GM10266 (cell line): Measurements from ENCODE around the gene IMMP2L.

Experiments
- DNase-seq: peaks from one replicate; pipeline ENCODE4 v3.0.0; 2012; ENCODE audit errors: extremely low spot score
- CTCF ChIP-seq: IDR thresholded peaks from 2 replicates; pipeline ENCODE4 v1.5.1; 2012; ENCODE audit warnings: mild to moderate bottlenecking, low read depth; ENCODE audit not compliant: control insufficient read depth, insufficient read depth; ENCODE audit errors: missing control alignments

The IMMP2L gene

DNA sequence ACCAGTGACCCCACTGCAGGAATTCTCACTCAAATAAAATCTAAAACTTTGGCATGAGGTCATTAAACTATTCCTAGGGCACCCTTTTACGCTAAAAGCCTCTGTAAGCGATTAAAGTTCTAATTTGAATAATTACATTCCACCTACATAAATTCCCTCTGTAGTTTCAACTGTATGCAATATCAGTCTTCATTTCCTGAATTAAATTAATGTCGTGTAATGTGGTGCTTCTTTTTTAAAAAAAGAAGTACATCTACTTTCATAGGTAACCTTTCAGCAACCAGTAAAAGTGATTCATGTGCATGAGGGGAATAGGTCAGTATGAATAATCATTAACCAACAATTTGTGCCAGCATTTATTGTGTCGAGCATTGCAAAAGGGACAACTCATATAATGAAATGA, 44.7 kb downstream of the IMMP2L start:
- TF ChIP-seq CTCF = no peak
- no peak for DNase-seq

GRCh38 chr7:111516612-111517011, 45.7 kb downstream of the IMMP2L start:
- no peak for DNase-seq
- no peak for TF ChIP-seq CTCF

DNA sequence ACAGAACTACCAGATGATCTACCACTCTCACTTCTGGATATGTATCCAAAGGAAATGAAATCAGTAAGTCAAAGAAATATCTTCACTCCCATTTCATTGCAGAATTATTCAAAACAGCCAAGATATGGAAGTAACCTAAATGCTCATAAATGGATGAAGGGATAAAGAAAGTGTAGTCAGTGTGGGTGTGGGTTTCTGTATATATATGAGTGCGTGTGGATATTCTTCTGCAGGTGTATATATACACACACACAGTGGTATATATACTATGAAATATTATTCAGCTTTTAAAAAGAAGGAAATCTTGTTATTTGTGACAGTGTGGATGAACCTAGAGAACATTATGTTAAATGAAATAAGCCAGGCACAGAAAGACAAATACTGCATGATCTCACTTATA, 48.7 kb downstream of the IMMP2L start:
- no peak for TF ChIP-seq CTCF
- DNase-seq = no peak

DNA sequence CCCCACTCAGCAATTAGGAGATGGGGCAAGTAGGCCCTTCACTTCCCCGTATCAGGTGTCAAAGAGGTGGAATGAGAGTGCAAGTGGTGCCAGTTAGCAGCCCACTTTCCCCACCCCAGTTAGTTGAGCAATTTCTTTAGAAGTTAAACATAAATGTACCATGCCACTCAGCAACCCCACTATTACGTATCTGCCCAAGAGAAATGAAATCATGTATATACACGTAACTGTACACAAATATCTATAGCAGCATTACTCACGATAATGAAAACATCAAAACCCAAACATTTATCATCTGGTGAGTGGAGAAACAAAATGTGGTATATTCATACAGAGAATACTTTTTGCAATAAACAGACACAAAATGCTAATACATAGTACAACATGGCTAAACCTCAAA, 50.4 kb downstream of the IMMP2L start:
- TF ChIP-seq CTCF = no peak
- DNase-seq = no peak

DNA sequence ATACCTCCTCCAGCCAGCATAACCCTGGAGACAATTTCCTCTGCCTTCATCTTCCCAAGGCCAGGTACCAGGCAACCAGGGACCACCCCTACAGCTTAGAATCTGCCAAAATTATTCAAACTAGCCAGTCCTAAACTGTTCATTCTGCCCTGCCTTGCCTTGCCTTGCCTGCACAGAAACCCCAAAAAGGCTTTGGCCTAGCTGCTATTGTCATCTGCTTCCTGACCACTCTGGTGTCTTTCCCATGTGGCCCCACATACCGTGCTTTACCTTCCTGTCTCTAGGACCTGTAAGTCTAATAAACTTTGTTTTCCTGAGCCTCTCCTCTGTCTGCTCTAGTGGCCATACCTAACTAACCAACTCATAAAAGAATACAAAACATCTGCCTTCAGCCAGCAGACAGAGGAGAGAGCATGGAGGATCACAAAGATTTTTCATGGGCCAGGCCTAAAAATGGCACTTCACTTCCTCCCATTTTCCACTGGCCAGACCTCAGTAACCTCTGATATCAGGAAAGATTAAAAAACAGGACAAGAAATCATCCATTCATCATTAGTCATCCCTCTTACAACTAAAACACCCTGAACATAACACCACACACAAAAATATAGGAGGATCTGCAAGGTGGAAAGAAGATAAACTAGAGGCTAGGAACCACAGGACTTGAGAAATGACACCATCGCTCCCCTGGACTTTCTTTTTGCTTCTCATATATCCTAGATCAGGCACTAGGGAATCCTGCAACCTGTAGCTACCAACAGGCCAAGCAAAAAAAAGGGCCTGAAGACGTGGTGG, 51.5 kb downstream of the IMMP2L start:
- no peak for DNase-seq
- TF ChIP-seq CTCF = no peak

GRCh38 chr7:111510062-111510461, 52.2 kb downstream of the IMMP2L start:
- no peak for TF ChIP-seq CTCF
- DNase-seq = no peak

GRCh38 chr7:111509288-111509687, 53.0 kb downstream of the IMMP2L start:
- TF ChIP-seq CTCF = no peak
- DNase-seq = no peak
